Gastrocnemius medialis (tissue), 4 donors: Measurements from ENCODE around the gene SLAMF8.

Source experiments
- CTCF ChIP-seq, 5 experiments: fragments of 450-650 bp in 3 of 5; fragments of 200-600 bp in 2 of 5; sonication (generic) in 2 of 5; IDR thresholded peaks in 4 of 5; conservative IDR thresholded peaks in 1 of 5; 1 replicate in 4 of 5; 2 replicates in 1 of 5; pipeline ENCODE4 v1.5.1; 2016 to 2019; ENCODE audit warnings: antibody characterized with exemption in 5 of 5, mild to moderate bottlenecking in 3 of 5, moderate library complexity in 3 of 5
- POLR2A ChIP-seq, 2 donors: fragments of 450-650 bp; IDR thresholded peaks; one replicate each; pipeline ENCODE4 v1.6.1; 2017; ENCODE audit warnings: antibody characterized with exemption in 2 of 2, mild to moderate bottlenecking in 2 of 2, moderate library complexity in 2 of 2

GRCh38 chr1:159859767-159860322 lies 33.2 kb downstream of the SLAMF8 start:
- TF ChIP-seq CTCF (IDR thresholded peaks at IDR 0.05 in 4 of 5, conservative IDR thresholded peaks at IDR 0.05 in 1 of 5) = no peak
- TF ChIP-seq POLR2A (IDR thresholded peaks at IDR 0.05) = no peak
